Chondrocyte (in vitro differentiated cells): ENCODE measurements around the gene TMEM145. TPM values are rescaled to one million over a fixed set of nuclear protein-coding genes. Genes with fewer than 3 reads are reported as not detected.

Source experiments
- DNase-seq: peaks from one replicate; pipeline ENCODE4 v3.0.0; 2021; ENCODE audit warnings: mixed read lengths, low spot score
- H3K27ac Mint-ChIP-seq: one replicate; pipeline ENCODE4 v1.8.0; 2021; ENCODE audit warnings: mild to moderate bottlenecking, moderate library complexity, mixed read lengths; ENCODE audit not compliant: unreplicated experiment
- H3K27me3 Mint-ChIP-seq: 2 replicates; pipeline ENCODE4 v1.8.0; 2021; ENCODE audit warnings: low read depth, mixed read lengths
- H3K36me3 Mint-ChIP-seq: 2 replicates; pipeline ENCODE4 v1.8.0; 2021; ENCODE audit warnings: low read depth, mixed read lengths
- H3K4me1 Mint-ChIP-seq: 2 replicates; pipeline ENCODE4 v1.8.0; 2021; ENCODE audit warnings: low read depth, mild to moderate bottlenecking, mixed read lengths
- H3K4me3 Mint-ChIP-seq: one replicate; pipeline ENCODE4 v1.8.0; 2021; ENCODE audit warnings: mild to moderate bottlenecking, moderate library complexity, mixed read lengths; ENCODE audit not compliant: unreplicated experiment
- H3K9me3 Mint-ChIP-seq: 2 replicates; pipeline ENCODE4 v1.8.0; 2021; ENCODE audit warnings: low read depth, mixed read lengths
- CTCF ChIP-seq: fragments of 200-600 bp; sonication (generic); IDR thresholded peaks from 2 replicates; pipeline ENCODE4 v1.5.0; 2021; ENCODE audit warnings: antibody characterized with exemption, mild to moderate bottlenecking, moderate library complexity
- total RNA-seq: library from RNA; stranded (reverse); gene quantifications from 3 replicates; pipeline ENCODE4 v1.2.1, GENCODE V29; 2021

The TMEM145 gene
- total RNA-seq, 1 donor from 2014 or later: 0.32 TPM

DNA sequence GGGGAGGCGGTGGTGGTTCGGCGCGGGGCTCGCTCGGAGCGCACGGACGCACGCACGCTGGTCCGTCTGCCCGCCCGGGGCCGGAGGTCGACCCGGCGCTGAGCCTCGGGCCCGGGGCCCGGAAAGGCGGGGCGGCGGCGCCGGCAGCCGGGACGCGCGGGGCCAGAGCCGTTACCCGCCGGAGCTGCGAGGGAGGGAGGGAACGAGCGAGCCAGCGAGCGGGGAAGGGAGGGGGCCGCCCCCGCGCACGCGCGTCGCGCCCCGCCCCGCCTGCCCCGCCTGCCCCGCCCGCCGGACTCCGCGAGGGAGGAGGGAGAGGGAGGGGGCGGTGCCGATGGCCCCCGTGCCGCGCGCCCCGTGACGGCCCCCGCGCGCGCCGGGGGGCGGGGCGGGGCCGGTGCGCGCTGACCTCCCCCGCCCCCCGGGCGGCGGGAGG, 29.0 kb upstream of the TMEM145 start:
- peaks cover 6% of the 10 kb centered on the region for H3K36me3 Mint-ChIP-seq
- no peak for DNase-seq
- H3K9me3 Mint-ChIP-seq: no peaks in the 10 kb centered on the region
- peaks cover 26% of the 10 kb centered on the region for H3K4me1 Mint-ChIP-seq
- H3K27me3 Mint-ChIP-seq: no peaks in the 10 kb centered on the region
- no peak overlapping the region for H3K4me3 Mint-ChIP-seq
- H3K27ac Mint-ChIP-seq: no peak overlapping the region
- TF ChIP-seq CTCF: no peak

DNA sequence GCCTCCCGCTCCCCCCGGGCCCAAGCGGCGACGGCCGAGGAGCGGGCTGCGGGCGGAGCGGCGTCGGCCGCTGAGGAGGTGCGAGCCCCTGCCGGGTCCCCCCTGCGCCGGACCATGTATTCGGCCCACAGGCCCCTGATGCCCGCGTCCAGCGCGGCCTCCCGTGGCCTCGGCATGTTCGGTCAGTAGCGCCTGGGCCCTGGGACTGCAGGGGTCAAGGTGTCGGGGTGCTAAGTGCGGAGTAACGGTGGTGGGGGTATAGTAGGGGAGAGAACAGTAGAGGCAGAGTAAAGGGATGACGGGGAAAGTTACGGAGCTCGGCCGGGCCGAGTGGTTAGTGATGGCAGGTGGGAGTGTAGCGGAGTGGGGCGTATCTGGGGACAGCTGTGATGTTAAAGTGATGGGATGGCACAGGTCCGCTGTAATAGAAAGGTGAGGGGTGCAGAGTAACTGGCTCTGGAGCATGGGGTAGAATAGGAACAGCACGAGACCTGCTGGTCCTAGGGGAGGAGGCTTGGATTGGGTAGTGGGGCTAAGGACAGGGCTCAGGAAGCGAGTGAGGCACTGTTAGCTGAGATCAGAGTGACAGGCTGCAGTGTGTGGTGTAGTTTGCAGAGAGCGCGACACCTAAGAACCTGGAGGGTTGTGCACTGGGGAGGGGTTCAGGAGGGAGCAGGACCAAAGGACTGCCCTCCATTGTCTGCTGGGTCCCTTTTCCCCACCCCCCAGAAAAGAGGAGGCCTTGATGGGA, 28.3 kb upstream of the TMEM145 start:
- Mint-ChIP-seq H3K27ac (peak overlapping the region; percentile 94), H3K27me3 (no peaks in the 10 kb centered on the region), H3K4me3 (peak overlapping the region; percentile 89), H3K4me1 (peaks cover 19% of the 10 kb centered on the region), H3K36me3 (peaks cover 7% of the 10 kb centered on the region), H3K9me3 (no peaks in the 10 kb centered on the region)
- TF ChIP-seq CTCF: no peak
- no peak for DNase-seq

GRCh38 chr19:42285541-42285941, 27.6 kb upstream of the TMEM145 start:
- H3K27ac Mint-ChIP-seq: peak overlapping the region; percentile 87

GRCh38 chr19:42285988-42286348, 27.1 kb upstream of the TMEM145 start:
- H3K27ac Mint-ChIP-seq: peak overlapping the region; percentile 87
- no peaks in the 10 kb centered on the region for H3K27me3 Mint-ChIP-seq
- no peaks in the 10 kb centered on the region for H3K9me3 Mint-ChIP-seq
- peak overlapping the region; percentile 89 for H3K4me3 Mint-ChIP-seq
- no peak for DNase-seq
- H3K36me3 Mint-ChIP-seq: peaks cover 7% of the 10 kb centered on the region
- peaks cover 19% of the 10 kb centered on the region for H3K4me1 Mint-ChIP-seq
- TF ChIP-seq CTCF: no peak

More at GRCh38 chr19:42285541-42285941, 27.6 kb upstream of the TMEM145 start:
- no peak for DNase-seq
- peak overlapping the region; percentile 89 for H3K4me3 Mint-ChIP-seq
- H3K36me3 Mint-ChIP-seq: peaks cover 7% of the 10 kb centered on the region
- no peak for TF ChIP-seq CTCF
- H3K9me3 Mint-ChIP-seq: no peaks in the 10 kb centered on the region
- no peaks in the 10 kb centered on the region for H3K27me3 Mint-ChIP-seq
- H3K4me1 Mint-ChIP-seq: peaks cover 19% of the 10 kb centered on the region

DNA sequence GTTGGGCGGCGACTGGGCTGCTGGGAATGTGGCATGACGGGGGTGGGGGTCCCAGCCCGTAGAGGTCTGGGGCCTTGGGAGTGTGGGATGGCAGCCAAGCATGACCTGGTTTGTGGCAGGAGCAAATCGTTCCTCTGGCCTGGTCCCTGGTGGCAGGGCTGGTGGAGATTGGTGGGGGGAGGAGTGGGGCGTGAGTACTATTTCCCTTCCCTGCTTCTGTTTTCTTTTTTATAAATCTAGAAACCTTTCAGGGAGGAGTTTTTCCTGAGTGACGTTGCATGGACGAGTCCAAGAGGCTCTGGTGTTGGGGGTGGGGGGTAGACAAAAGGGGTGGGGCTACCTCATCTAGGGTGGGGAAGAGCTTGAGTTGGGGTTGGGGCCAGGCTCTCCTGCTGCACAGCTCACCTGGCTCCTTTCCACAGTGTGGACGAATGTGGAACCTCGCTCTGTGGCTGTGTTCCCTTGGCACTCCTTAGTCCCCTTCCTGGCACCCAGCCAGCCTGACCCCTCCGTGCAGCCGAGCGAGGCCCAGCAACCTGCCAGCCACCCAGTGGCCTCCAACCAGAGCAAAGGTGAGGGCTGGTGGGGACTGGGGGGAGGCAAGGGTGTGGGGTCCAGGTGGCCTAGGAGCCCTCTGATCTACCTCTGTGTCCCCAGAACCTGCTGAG, 26.6 kb upstream of the TMEM145 start:
- H3K27ac Mint-ChIP-seq: peak overlapping the region; percentile 87
- no peak for TF ChIP-seq CTCF
- H3K36me3 Mint-ChIP-seq: peaks cover 7% of the 10 kb centered on the region
- H3K27me3 Mint-ChIP-seq: no peaks in the 10 kb centered on the region
- no peak for DNase-seq
- H3K4me1 Mint-ChIP-seq: peaks cover 19% of the 10 kb centered on the region
- no peaks in the 10 kb centered on the region for H3K9me3 Mint-ChIP-seq
- H3K4me3 Mint-ChIP-seq: peak overlapping the region; percentile 89
